ENCODE data around the gene OGA.

GRCh38 chr10:101845893-101846292 lies 27.6 kb upstream of the OGA start:
- TF ChIP-seq, protein P1, sequence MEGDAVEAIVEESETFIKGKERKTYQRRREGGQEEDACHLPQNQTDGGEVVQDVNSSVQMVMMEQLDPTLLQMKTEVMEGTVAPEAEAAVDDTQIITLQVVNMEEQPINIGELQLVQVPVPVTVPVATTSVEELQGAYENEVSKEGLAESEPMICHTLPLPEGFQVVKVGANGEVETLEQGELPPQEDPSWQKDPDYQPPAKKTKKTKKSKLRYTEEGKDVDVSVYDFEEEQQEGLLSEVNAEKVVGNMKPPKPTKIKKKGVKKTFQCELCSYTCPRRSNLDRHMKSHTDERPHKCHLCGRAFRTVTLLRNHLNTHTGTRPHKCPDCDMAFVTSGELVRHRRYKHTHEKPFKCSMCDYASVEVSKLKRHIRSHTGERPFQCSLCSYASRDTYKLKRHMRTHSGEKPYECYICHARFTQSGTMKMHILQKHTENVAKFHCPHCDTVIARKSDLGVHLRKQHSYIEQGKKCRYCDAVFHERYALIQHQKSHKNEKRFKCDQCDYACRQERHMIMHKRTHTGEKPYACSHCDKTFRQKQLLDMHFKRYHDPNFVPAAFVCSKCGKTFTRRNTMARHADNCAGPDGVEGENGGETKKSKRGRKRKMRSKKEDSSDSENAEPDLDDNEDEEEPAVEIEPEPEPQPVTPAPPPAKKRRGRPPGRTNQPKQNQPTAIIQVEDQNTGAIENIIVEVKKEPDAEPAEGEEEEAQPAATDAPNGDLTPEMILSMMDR (IDR thresholded peaks at IDR 0.05; ENCODE audit: borderline replicate concordance, extremely low read depth, low read length, poor library complexity, severe bottlenecking): no peak
- TF ChIP-seq EZH2 (IDR thresholded peaks at IDR 0.05; ENCODE audit: borderline replicate concordance, low read depth, low read length, severe bottlenecking): no peak

All from DND-41 (cell line).